Coronary artery (tissue), 2 donors: Measurements from ENCODE around the gene HOXC12.
A peak's percentile ranks its signal among the peaks of the same experiment; 100 is the strongest.

Experiments used
- DNase-seq: peaks from one replicate; pipeline ENCODE4 v3.0.0-alpha.2; 2017; ENCODE audit warnings: low spot score
- H3K27ac ChIP-seq, 2 donors: fragments of 200-600 bp; sonication (generic); one replicate each; pipeline ENCODE4 v1.5.1; 2016 to 2019
- H3K4me3 ChIP-seq: fragments of 200-600 bp; sonication (generic); 2 replicates; pipeline ENCODE4 v1.5.1; 2016; ENCODE audit warnings: mild to moderate bottlenecking, moderate library complexity
- TF ChIP-seq, protein P1 (sequence below): fragments of 200-600 bp; sonication (generic); IDR thresholded peaks from one replicate; pipeline ENCODE4 v1.5.1; 2019; ENCODE audit warnings: antibody characterized with exemption

Gene HOXC12, protein sequence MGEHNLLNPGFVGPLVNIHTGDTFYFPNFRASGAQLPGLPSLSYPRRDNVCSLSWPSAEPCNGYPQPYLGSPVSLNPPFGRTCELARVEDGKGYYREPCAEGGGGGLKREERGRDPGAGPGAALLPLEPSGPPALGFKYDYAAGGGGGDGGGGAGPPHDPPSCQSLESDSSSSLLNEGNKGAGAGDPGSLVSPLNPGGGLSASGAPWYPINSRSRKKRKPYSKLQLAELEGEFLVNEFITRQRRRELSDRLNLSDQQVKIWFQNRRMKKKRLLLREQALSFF

DNA sequence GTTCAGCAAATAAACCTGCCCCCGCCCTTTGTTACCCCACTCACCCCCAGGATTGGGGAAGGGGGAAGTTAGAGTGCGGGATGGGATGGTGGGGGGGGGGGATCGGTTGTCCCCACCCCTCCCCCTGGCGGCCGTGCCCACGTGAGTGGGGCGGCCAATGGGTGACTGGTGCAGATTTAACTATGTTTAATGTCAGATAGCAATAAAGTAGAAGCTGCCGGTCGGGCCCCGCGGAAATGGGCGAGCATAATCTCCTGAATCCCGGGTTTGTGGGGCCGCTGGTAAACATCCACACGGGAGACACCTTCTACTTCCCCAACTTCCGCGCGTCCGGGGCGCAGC, at the start of gene HOXC12:
TSS of gene HOXC12 (plus strand) at position 210 of the 342 bp plus-strand sequence. CDS start at position 237, 27 bp downstream.
- H3K4me3 ChIP-seq, result peak within 1 kb of the TSS; percentile 30
- no peak for DNase-seq
- no peak within 1 kb of the TSS for H3K27ac ChIP-seq
- TF ChIP-seq, protein P1, sequence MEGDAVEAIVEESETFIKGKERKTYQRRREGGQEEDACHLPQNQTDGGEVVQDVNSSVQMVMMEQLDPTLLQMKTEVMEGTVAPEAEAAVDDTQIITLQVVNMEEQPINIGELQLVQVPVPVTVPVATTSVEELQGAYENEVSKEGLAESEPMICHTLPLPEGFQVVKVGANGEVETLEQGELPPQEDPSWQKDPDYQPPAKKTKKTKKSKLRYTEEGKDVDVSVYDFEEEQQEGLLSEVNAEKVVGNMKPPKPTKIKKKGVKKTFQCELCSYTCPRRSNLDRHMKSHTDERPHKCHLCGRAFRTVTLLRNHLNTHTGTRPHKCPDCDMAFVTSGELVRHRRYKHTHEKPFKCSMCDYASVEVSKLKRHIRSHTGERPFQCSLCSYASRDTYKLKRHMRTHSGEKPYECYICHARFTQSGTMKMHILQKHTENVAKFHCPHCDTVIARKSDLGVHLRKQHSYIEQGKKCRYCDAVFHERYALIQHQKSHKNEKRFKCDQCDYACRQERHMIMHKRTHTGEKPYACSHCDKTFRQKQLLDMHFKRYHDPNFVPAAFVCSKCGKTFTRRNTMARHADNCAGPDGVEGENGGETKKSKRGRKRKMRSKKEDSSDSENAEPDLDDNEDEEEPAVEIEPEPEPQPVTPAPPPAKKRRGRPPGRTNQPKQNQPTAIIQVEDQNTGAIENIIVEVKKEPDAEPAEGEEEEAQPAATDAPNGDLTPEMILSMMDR, result no peak

DNA sequence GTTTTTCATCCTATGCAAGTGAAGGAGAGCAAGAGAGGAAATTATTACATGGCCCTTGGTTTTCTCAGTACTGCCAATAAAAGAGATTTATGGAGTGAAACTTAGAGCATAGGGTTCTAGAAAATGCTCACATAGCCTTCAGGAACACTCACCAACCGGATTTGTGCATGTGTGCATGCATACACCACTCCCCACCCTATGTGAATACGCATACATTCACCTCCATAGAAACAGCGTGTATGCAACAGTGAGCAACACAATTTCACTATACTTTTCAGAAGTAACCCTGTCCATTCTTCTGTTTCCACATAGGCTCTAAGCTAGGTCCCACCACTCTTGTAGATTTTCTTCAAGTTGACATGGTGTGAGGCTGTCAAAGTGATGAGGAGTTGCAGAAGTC, 47.6 kb upstream of the HOXC12 start:
- TF ChIP-seq, protein P1, result no peak
- no peak for DNase-seq

DNA sequence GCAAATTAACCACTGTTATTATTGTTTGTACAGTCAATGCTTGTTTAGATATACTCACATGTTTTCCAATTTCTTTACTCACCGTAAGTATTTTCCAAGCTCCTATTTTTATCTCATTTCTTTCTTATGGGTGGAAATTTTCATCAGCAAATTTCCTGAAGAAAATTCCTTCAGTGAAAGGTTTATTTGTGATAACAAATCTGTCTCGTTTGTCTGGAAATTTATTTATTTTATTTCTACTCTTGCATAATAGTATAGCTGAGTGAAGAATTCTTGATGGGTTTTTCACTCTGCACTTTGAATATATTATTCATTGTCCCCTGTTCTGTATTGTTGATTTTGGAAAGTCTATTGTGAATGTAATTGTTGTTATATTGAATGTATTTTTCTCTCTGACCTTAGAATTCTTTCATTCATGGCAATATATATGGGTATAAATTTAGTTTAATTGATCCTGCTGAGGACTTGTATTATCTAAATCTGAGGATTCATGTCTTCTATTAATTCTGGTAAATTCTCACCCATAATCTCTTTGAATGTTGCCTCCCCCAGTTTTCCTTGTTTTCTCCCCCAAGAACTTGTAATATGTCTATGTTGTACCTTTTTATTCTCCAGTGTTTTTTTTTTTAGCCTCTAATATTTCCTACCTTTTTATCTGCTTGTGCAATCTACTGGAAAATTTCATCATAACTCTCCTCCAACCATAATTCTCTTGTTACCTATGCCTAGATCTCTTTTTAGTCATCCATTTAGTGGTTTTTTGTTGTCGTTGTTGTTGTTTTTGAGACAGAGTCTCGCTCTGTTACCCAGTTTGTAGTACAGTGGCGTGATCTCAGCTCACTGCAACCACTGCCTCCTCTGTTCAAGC, 37.7 kb upstream of the HOXC12 start:
- no peak overlapping the region for H3K27ac ChIP-seq
- H3K4me3 ChIP-seq, result no peak overlapping the region
- TF ChIP-seq, protein P1, result no peak
- DNase-seq, result no peak

More for the DNA sequence above, 47.6 kb upstream of the HOXC12 start:
- no peak overlapping the region for H3K4me3 ChIP-seq
- no peak overlapping the region for H3K27ac ChIP-seq

DNA sequence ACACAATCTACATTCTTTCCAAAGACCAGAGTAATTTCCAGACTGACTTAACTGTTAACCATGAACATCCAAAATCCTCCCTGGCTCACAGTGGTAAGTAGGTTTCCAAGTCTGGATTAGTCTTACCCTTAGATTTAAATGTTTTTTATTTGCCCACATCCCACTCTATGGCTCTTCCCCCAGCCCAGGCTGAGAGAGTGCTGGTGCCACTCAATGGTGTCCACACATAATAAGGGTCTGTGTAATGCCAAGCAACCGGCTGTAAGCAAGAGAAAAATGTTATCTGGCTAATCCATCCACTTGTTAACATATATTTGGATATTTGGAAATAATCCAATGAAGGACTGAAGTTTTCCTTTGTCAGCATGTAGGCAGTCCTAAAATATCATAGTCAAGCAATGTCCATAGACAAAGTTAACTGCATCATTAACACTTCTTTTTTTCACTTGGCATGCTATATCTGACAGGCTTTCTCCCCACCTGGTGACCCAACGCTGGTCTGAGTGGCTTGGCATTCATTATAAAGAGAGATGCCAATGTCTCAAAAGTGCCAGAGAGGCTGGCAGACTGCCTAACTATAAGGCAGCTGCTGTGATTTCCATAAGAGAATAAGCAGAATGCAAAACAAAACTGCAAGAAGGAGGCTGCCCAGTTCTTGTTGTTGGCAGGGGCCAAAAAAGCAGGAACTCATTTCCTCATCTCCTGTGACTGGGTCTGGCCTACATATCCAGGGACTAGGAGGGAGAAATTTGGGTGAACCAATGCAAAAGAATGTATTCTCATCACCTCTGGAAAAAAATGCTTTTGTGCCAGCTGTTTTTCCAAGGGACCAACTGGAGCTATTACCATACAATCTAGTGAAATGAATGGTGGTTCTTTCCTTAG, 29.9 kb upstream of the HOXC12 start:
- H3K4me3 ChIP-seq, result no peak overlapping the region
- TF ChIP-seq, protein P1, result no peak
- no peak for DNase-seq
- no peak overlapping the region for H3K27ac ChIP-seq

DNA sequence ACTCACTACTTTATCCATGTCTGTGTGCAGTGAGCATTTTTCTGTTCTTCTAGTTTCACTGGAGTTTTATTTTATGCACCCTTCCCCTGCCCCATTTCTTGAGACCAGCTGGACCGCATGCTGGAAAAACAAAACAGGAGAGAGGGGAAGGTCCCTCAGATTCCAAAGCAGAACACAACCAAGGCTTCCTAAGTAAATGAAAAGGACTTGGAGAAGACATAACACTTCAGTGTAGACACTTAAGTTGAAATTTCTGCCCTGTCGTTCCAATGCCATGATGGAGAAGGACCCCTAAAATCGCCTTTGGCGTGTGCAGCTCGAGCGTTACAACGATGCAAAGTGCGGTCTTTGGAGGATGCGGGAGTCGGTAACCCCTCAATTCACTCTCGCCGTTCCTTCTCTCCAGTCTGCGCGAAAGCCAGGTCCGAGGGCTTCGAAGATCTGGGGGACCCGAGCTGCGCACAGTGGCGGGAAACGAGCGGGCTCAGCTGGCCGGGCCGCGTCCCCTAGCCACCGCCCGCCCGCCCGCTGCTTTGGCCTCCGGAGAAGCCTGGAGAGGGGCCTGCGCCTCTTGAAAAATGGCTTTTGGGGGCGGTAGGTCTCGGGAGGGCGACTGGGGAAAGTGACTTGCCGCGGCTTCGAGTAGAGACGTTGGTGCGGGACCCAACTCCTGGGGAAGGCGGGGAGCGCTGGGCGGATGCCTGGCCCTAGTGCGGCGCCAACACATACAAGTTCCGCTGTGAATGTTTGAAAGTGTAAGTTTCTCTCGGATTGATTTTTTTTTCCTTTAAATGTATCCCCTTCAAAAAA, 27.3 kb upstream of the HOXC12 start:
- no peak for DNase-seq
- H3K4me3 ChIP-seq, result peak overlapping the region; percentile 19
- H3K27ac ChIP-seq, result no peak overlapping the region
- TF ChIP-seq, protein P1, result no peak
